ENCODE data around the gene REXO1.
A peak's percentile ranks its signal among the peaks of the same experiment; 100 is the strongest.
"Not testable (repeated sequence)": the region's sequence is repeated elsewhere in the genome, so short reads cannot be mapped to it uniquely, and the experiment has no call there.

DNA sequence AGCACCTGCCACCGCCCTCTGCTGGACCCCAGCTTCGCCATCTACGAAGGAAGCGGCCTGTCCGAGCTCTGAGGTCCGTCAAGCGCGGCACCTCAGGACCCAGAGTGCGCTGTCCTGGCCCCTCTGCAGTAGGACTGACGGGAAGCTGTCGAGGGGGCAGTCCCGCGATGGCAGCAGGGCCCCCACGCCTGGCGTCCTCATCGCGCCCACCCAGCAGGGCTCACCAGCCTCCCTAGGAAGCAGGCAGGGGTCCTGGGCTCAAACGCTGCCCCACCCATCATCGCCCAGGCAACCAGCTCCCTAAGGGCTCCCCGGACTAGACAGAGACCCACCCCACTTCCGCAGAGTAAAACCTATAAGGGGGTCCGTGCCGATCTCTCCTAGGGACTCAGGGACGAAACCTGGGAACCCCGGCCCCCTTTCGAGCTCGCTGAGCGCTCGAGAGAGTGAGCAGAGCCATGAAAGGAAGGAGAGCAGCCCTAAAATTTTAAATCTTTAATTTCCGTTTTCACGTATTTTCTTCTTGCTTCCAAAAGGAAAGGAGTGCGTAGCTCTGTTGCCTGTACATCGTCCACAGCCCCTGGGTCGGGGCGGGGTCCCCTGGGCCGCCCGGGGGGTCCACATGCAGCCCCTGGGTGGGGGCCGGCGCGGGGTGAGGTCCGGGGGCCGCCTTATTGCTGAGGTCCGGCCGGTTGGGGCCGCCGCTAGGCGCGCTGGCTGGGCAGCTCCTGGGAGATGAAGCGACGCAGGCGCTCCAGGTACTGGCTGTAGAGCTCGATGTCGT is 28.4 kb upstream of the REXO1 start:
- TF ChIP-seq SIN3A (IDR thresholded peaks at IDR 0.05; ENCODE audit: borderline replicate concordance in 2 of 2, control insufficient read depth in 1 of 2, low read depth in 2 of 2, low read length in 2 of 2); YBX1 (IDR thresholded peaks at IDR 0.05); RNF2 (IDR thresholded peaks at IDR 0.05); ZNF830 (CRISPR knock-in tag; IDR thresholded peaks at IDR 0.05); HIVEP1 (CRISPR knock-in tag; IDR thresholded peaks at IDR 0.05): not testable (repeated sequence)
- TF ChIP-seq, protein P1, sequence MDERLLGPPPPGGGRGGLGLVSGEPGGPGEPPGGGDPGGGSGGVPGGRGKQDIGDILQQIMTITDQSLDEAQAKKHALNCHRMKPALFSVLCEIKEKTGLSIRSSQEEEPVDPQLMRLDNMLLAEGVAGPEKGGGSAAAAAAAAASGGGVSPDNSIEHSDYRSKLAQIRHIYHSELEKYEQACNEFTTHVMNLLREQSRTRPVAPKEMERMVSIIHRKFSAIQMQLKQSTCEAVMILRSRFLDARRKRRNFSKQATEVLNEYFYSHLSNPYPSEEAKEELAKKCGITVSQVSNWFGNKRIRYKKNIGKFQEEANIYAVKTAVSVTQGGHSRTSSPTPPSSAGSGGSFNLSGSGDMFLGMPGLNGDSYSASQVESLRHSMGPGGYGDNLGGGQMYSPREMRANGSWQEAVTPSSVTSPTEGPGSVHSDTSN (CRISPR knock-in tag; IDR thresholded peaks at IDR 0.05; ENCODE audit: low read depth) = not testable (repeated sequence)
- TF ChIP-seq, protein P1 (tag; conservative IDR thresholded peaks at IDR 0.05; ENCODE audit: low read depth) = not testable (repeated sequence)
- TF ChIP-seq, protein P2, sequence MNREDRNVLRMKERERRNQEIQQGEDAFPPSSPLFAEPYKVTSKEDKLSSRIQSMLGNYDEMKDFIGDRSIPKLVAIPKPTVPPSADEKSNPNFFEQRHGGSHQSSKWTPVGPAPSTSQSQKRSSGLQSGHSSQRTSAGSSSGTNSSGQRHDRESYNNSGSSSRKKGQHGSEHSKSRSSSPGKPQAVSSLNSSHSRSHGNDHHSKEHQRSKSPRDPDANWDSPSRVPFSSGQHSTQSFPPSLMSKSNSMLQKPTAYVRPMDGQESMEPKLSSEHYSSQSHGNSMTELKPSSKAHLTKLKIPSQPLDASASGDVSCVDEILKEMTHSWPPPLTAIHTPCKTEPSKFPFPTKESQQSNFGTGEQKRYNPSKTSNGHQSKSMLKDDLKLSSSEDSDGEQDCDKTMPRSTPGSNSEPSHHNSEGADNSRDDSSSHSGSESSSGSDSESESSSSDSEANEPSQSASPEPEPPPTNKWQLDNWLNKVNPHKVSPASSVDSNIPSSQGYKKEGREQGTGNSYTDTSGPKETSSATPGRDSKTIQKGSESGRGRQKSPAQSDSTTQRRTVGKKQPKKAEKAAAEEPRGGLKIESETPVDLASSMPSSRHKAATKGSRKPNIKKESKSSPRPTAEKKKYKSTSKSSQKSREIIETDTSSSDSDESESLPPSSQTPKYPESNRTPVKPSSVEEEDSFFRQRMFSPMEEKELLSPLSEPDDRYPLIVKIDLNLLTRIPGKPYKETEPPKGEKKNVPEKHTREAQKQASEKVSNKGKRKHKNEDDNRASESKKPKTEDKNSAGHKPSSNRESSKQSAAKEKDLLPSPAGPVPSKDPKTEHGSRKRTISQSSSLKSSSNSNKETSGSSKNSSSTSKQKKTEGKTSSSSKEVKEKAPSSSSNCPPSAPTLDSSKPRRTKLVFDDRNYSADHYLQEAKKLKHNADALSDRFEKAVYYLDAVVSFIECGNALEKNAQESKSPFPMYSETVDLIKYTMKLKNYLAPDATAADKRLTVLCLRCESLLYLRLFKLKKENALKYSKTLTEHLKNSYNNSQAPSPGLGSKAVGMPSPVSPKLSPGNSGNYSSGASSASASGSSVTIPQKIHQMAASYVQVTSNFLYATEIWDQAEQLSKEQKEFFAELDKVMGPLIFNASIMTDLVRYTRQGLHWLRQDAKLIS (CRISPR knock-in tag; IDR thresholded peaks at IDR 0.05) = not testable (repeated sequence)
- TF ChIP-seq, protein P3, sequence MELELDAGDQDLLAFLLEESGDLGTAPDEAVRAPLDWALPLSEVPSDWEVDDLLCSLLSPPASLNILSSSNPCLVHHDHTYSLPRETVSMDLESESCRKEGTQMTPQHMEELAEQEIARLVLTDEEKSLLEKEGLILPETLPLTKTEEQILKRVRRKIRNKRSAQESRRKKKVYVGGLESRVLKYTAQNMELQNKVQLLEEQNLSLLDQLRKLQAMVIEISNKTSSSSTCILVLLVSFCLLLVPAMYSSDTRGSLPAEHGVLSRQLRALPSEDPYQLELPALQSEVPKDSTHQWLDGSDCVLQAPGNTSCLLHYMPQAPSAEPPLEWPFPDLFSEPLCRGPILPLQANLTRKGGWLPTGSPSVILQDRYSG (tag; conservative IDR thresholded peaks at IDR 0.05; ENCODE audit: low read depth) = not testable (repeated sequence)
- TF ChIP-seq CTCF (IDR thresholded peaks at IDR 0.05 in 2 of 3, conservative IDR thresholded peaks at IDR 0.05 in 1 of 3; ENCODE audit: insufficient read depth in 2 of 3, low read depth in 1 of 3, low read length in 3 of 3) = peak in 2 of 3 experiments; percentile 33 to 35; a peak in 4 of 6 replicates

All from K562 (cell line).